GM12878 (cell line): ENCODE data around the gene MLST8. TPM values are rescaled to one million over a fixed set of nuclear protein-coding genes. Genes with fewer than 3 reads are reported as not detected.

Source experiments
- ATAC-seq: fragments of 200-7000 bp; cut with Tn5 transposase; 3 replicates; pipeline ENCODE4 v1.9.1; 2020; ENCODE audit warnings: mild to moderate bottlenecking, moderate library complexity
- BruUV-seq: library from RNA; stranded (reverse); fragments of 400-500 nt; replicated peaks from 2 replicates; lab custom pipeline; 2021; lab: Mats Ljungman, UMichigan
- CTCF ChIA-PET: fragments of 300-600 bp; sonication (Branson Sonifier 250); formaldehyde crosslinking; extraction: SDS; loops from one replicate; lab custom pipeline; 2021; ENCODE audit warnings: inconsistent platforms; lab: Yijun Ruan, JAX
- POLR2A ChIA-PET: fragments of 350-600 bp; formaldehyde crosslinking; extraction: SDS; loops from one replicate; lab custom pipeline; 2021; ENCODE audit warnings: inconsistent platforms; lab: Charles Lee
- RAD21 ChIA-PET: fragments of 300-600 bp; sonication (Branson Sonifier 250); formaldehyde crosslinking; loops from one replicate; lab custom pipeline; 2023; ENCODE audit warnings: antibody characterized with exemption; ENCODE audit not compliant: unreplicated experiment; lab: Charles Lee
- SMC1A ChIA-PET: fragments of 300-600 bp; sonication (Branson Sonifier 250); formaldehyde crosslinking; loops from one replicate; lab custom pipeline; 2023; ENCODE audit not compliant: unreplicated experiment, uncharacterized antibody; lab: Charles Lee
- DNase-seq: peaks from one replicate; pipeline ENCODE4 v3.0.0-alpha.2; 2011; ENCODE audit warnings: low read depth, low spot score
- FAIRE-seq: peaks from 3 replicates; lab custom pipeline; 2011; peaks lifted over from hg19 to GRCh38; lab: Jason Lieb, UNC
- H2AFZ ChIP-seq: 2 replicates; pipeline ENCODE4 v1.6.0; 2011; ENCODE audit warnings: low read depth, low read length, control low read depth; ENCODE audit not compliant: control insufficient read depth
- H3K27ac ChIP-seq: 2 replicates; pipeline ENCODE4 v1.5.1; 2011; ENCODE audit warnings: control low read depth; ENCODE audit not compliant: control insufficient read depth, insufficient read depth
- H3K27me3 ChIP-seq, 2 experiments: replicated peaks in 1 of 2; 2 replicates each; pipeline versions ENCODE4 v1.6.0 to v1.6.1; 2011; ENCODE audit warnings: low read length in 1 of 2; ENCODE audit not compliant: control insufficient read depth in 2 of 2, insufficient read depth in 2 of 2
- H3K36me3 ChIP-seq, 2 experiments: 2 replicates each; pipeline ENCODE4 v1.5.1; 2011; ENCODE audit warnings: low read length in 1 of 2; ENCODE audit not compliant: control insufficient read depth in 2 of 2, insufficient read depth in 2 of 2
- H3K4me1 ChIP-seq: 2 replicates; pipeline ENCODE4 v1.6.1; 2011; ENCODE audit warnings: mild to moderate bottlenecking, low read length, moderate library complexity, mixed read lengths; ENCODE audit not compliant: control insufficient read depth, insufficient read depth
- H3K4me2 ChIP-seq: 2 replicates; pipeline ENCODE4 v1.6.0; 2011; ENCODE audit warnings: control low read depth; ENCODE audit not compliant: control insufficient read depth, insufficient read depth
- H3K4me3 ChIP-seq: fragments of 200-600 bp; sonication (generic); 2 replicates; pipeline ENCODE4 v1.5.1; 2016
- H3K79me2 ChIP-seq: 2 replicates; pipeline ENCODE4 v1.6.0; 2011; ENCODE audit warnings: low read length; ENCODE audit not compliant: control insufficient read depth, insufficient read depth
- H3K9ac ChIP-seq: 2 replicates; pipeline ENCODE4 v1.8.0; 2011; ENCODE audit warnings: low read length, control low read depth, mixed read lengths; ENCODE audit not compliant: control insufficient read depth, insufficient read depth
- H3K9me3 ChIP-seq: replicated peaks from 3 replicates; pipeline ENCODE4 v1.5.1; 2011; ENCODE audit warnings: mild to moderate bottlenecking, low read length; ENCODE audit not compliant: control insufficient read depth, insufficient read depth
- H4K20me1 ChIP-seq: 2 replicates; pipeline ENCODE4 v1.6.0; 2011; ENCODE audit not compliant: control insufficient read depth, insufficient read depth
- HDAC2 ChIP-seq: fragments of 200-600 bp; sonication (generic); IDR thresholded peaks from 2 replicates; pipeline ENCODE4 v1.6.1; 2017
- HDGF ChIP-seq: fragments of 450-650 bp; IDR thresholded peaks from 2 replicates; pipeline ENCODE4 v1.6.1; 2016; ENCODE audit warnings: antibody characterized with exemption
- NFIC ChIP-seq: IDR thresholded peaks from 2 replicates; pipeline ENCODE4 v1.6.1; 2012; ENCODE audit warnings: low read depth, mild to moderate bottlenecking, inconsistent platforms, low read length, moderate library complexity
- NKRF ChIP-seq: fragments of 450-650 bp; conservative IDR thresholded peaks from 2 replicates; pipeline ENCODE4 v1.6.1; 2017; ENCODE audit warnings: mild to moderate bottlenecking, moderate library complexity
- NR2C1 ChIP-seq: fragments of 450-650 bp; IDR thresholded peaks from 2 replicates; pipeline ENCODE4 v1.6.1; 2017; ENCODE audit warnings: antibody characterized with exemption, mild to moderate bottlenecking, moderate library complexity
- NR2C2 ChIP-seq: IDR thresholded peaks from 2 replicates; pipeline ENCODE4 v1.6.1; 2011; ENCODE audit warnings: borderline replicate concordance, low read depth; ENCODE audit not compliant: control insufficient read depth, insufficient read length
- SMAD5 ChIP-seq: IDR thresholded peaks from 2 replicates; pipeline ENCODE4 v1.6.1; 2016; ENCODE audit warnings: antibody characterized with exemption, low read depth
- SREBF2 ChIP-seq: IDR thresholded peaks from 2 replicates; pipeline ENCODE4 v1.6.1; 2012; ENCODE audit warnings: mild to moderate bottlenecking, low read length
- ZZZ3 ChIP-seq: IDR thresholded peaks from 2 replicates; pipeline ENCODE4 v1.6.1; 2011; ENCODE audit warnings: low read depth; ENCODE audit not compliant: control insufficient read depth, insufficient read length
- WGBS: methylation state at CpG from one replicate; pipeline ENCODE4 v1.1.6; 2016; ENCODE audit warnings: low lambda C conversion rate; ENCODE audit not compliant: insufficient replicate concordance, insufficient coverage; ENCODE audit errors: missing lambda C conversion rate; 5-methylcytosine and 5-hydroxymethylcytosine counted together
- in situ Hi-C: fragments of 300-500 bp; cut with MboI; formaldehyde crosslinking; loops from 9 replicates; pipeline ENCODE4 v1.14.3; 2018; ENCODE audit warnings: mixed read lengths
- intact Hi-C: fragments of 100-400 bp; cut with micrococcal nuclease; formaldehyde crosslinking; loops from one replicate; pipeline ENCODE4 v1.14.2; 2022; ENCODE audit not compliant: unreplicated experiment
- polyA plus RNA-seq, 11 experiments: library from polyadenylated mRNA; depleted of rRNA in 4 of 11; unstranded in 6 of 11; stranded (reverse) in 5 of 11; fragments of >200 nt; fragmentation: Nextera tagmentation in 4 of 11; fragmentation: Illumina TruSeq in 1 of 11; extraction: Ambion mirVana in 4 of 11; extraction: Trizol in 1 of 11; gene quantifications; 1 replicate in 1 of 11; 2 replicates in 10 of 11; pipeline versions ENCODE4 v1.2.1 to v1.2.3, GENCODE V29; 2011 to 2016; ENCODE audit warnings: inconsistent platforms in 2 of 11, missing spikeins in 2 of 11, low read depth in 1 of 11
- total RNA-seq, 4 experiments: library from RNA; depleted of rRNA in 3 of 4; stranded (reverse); fragments of >200 nt in 3 of 4; fragmentation: Illumina TruSeq in 1 of 4; extraction: Trizol in 1 of 4; gene quantifications; 2 replicates each; pipeline versions ENCODE4 v1.2.1 to v1.2.3, GENCODE V29; 2013 to 2021

The MLST8 gene
- total and polyA plus RNA-seq, 10 of the 15 experiments (the other 5 are each of a cell fraction or from before 2014, with no cell fraction given): 1.0 to 114 (median 64.2) TPM

DNA sequence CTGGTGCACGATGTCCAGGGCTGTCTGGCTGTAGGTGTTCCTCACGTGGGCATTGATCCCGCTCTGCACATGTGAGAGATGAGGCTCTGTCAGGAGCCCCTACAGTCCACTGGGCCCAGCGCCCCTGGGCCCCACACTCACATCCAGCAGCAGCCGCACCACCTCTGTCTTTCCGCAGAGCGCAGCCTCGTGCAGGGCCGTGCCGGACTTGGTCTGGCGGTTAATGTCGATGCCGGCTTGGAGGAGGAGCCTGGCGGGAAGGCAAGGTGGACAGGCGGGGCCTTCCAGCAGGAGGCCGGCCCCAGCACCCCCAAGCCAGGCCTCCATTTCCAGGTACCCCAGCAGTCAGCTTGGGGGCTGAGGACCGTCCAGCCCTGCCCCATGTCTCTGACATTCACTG is 18.0 kb upstream of the MLST8 start:
- Histone ChIP-seq H3K36me3 (no peaks in the 10 kb centered on the region), H2AFZ (no peak overlapping the region), H3K9me3 (no peaks in the 10 kb centered on the region), H3K4me1 (no peaks in the 10 kb centered on the region), H4K20me1 (no peaks in the 10 kb centered on the region), H3K4me2 (no peak overlapping the region), H3K27me3 (no peaks in the 10 kb centered on the region; a peak in 1 of 4 replicates), H3K79me2 (no peaks in the 10 kb centered on the region), H3K9ac (no peak overlapping the region), H3K27ac (no peak overlapping the region), H3K4me3 (no peak overlapping the region)
- no peak for TF ChIP-seq HDGF
- no peak for TF ChIP-seq SMAD5
- TF ChIP-seq SREBF2: no peak
- no peak for TF ChIP-seq NKRF
- TF ChIP-seq NR2C2: no peak
- POLR2A ChIA-PET: no interaction called here
- DNase-seq (no peak), ATAC-seq (no peak), FAIRE-seq (no peak)
- 78% methylated on average over 17 of the region's 17 CpGs for WGBS
- SMC1A ChIA-PET: no interaction called here
- in situ Hi-C loops: no loop called here
- no TSS peak for BruUV-seq
- CTCF ChIA-PET: interaction anchor here (0.6 kb wide), 1 partner anchor 233 kb away, joined by 3 read pairs; the partner anchor contains the start of gene RPL3L
- intact Hi-C loops: no loop called here
- RAD21 ChIA-PET: no interaction called here

DNA sequence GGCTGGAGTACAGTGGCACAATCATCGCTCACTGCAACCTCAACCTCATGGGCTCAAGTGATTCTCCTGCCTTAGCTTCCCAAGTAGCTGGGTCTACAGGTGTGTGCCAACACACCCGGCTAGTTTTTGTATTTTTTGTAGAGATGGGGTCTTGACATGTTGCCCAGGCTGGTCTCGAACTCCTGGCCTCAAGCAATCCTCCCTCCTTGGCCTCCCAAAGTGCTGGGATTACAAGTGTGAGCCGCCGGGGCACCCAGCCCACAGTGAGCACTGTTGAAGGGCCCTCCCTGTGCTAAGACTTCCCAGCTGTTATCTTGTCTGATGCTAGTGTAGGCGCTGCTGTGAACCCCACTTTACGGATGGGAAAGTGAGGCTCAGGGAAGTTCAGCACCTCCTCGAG is 16.9 kb upstream of the MLST8 start:
- Histone ChIP-seq H4K20me1 (no peaks in the 10 kb centered on the region), H3K4me2 (no peak overlapping the region), H2AFZ (no peak overlapping the region), H3K9ac (no peak overlapping the region), H3K4me1 (no peaks in the 10 kb centered on the region), H3K27me3 (no peaks in the 10 kb centered on the region), H3K4me3 (no peak overlapping the region), H3K27ac (no peak overlapping the region), H3K9me3 (no peaks in the 10 kb centered on the region), H3K36me3 (no peaks in the 10 kb centered on the region), H3K79me2 (no peaks in the 10 kb centered on the region)
- POLR2A ChIA-PET: no interaction called here
- CTCF ChIA-PET: interaction anchor here (0.6 kb wide), 1 partner anchor 27 kb away, joined by 3 read pairs; no protein-coding TSS in a partner anchor
- SMC1A ChIA-PET: no interaction called here
- DNase-seq (no peak), ATAC-seq (no peak), FAIRE-seq (no peak)
- intact Hi-C loops: no loop called here
- in situ Hi-C loops: no loop called here
- BruUV-seq: no TSS peak
- RAD21 ChIA-PET: interaction anchor here (0.6 to 0.7 kb wide), 2 partner anchors 48 to 128 kb away, joined by 3 read pairs; no protein-coding TSS in a partner anchor
- WGBS: 51% methylated on average over 8 of the region's 8 CpGs
- TF ChIP-seq HDAC2 (no peak), NR2C1 (no peak), ZZZ3 (no peak), NFIC (no peak)
